Testis (tissue), 2 donors: ENCODE data around the gene ZNF276.

ENCODE experiments used
- CTCF ChIP-seq, 3 experiments: fragments of 450-650 bp in 2 of 3; fragments of 200-600 bp in 1 of 3; sonication (generic) in 1 of 3; IDR thresholded peaks; one replicate each; pipeline ENCODE4 v1.5.1; 2016 to 2019; ENCODE audit warnings: antibody characterized with exemption in 3 of 3, mild to moderate bottlenecking in 2 of 3, moderate library complexity in 1 of 3
- POLR2A ChIP-seq: fragments of 450-650 bp; IDR thresholded peaks from one replicate; pipeline ENCODE4 v1.6.1; 2017; ENCODE audit warnings: antibody characterized with exemption, mild to moderate bottlenecking, moderate library complexity

GRCh38 chr16:89739383-89739782, 18.0 kb downstream of the ZNF276 start:
- no peak for TF ChIP-seq CTCF (IDR thresholded peaks at IDR 0.05)
- TF ChIP-seq POLR2A, result no peak
